ENCODE data around the gene LHPP. TPM values are rescaled to one million over a fixed set of nuclear protein-coding genes. Genes with fewer than 3 reads are reported as not detected.

The LHPP gene
- total RNA-seq, 1 donor from 2014 or later, result 4.2 TPM

DNA sequence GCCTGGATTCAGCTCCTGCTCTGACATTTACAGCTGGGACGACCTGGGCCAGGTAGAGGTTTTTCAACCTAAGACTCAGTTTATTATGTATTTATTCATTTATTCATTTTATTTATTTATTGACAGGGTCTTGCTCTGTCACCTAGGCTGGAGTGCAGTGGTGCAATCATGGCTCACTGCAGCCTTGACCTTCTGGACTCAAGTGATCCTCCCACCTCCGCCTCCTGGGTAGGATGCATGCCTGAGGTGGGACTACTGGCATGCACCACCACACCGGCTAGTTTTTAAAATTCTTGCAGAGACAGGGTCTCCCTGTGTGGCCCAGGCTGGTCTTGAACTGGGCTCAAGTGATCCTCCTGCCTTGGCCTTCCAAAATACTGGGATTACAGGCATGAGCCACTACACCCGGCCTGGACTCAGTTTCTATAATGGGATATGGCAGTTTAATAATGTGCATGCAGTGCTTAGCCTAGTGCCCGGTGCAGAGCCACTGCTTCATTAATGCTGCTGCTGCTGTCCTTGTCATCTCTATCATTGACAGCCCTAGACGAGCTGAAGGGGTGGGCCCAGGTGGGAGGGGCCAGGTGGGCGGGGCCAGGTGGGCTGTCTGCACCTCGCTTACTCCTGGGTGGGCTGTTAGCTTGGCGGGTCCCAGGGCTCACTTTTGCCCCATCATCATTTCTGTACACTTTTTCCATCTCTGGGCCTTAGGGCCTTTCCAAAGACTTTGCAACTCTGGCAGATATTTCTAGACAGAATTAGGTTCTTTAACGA lies 92.6 kb downstream of the LHPP start:
- Mint-ChIP-seq H3K27ac (ENCODE audit: unreplicated experiment) (no peak overlapping the region), H3K9me3 (ENCODE audit: unreplicated experiment) (no peaks in the 10 kb centered on the region), H3K36me3 (ENCODE audit: low read depth, unreplicated experiment) (no peaks in the 10 kb centered on the region), H3K27me3 (ENCODE audit: unreplicated experiment) (peaks cover 1% of the 10 kb centered on the region), H3K4me1 (ENCODE audit: unreplicated experiment) (no peaks in the 10 kb centered on the region), H3K4me3 (ENCODE audit: unreplicated experiment) (no peak overlapping the region)
- TF ChIP-seq, protein P1, sequence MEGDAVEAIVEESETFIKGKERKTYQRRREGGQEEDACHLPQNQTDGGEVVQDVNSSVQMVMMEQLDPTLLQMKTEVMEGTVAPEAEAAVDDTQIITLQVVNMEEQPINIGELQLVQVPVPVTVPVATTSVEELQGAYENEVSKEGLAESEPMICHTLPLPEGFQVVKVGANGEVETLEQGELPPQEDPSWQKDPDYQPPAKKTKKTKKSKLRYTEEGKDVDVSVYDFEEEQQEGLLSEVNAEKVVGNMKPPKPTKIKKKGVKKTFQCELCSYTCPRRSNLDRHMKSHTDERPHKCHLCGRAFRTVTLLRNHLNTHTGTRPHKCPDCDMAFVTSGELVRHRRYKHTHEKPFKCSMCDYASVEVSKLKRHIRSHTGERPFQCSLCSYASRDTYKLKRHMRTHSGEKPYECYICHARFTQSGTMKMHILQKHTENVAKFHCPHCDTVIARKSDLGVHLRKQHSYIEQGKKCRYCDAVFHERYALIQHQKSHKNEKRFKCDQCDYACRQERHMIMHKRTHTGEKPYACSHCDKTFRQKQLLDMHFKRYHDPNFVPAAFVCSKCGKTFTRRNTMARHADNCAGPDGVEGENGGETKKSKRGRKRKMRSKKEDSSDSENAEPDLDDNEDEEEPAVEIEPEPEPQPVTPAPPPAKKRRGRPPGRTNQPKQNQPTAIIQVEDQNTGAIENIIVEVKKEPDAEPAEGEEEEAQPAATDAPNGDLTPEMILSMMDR (IDR thresholded peaks at IDR 0.05; ENCODE audit: unreplicated experiment), result no peak
- DNase-seq (ENCODE audit: low spot score), result no peak

GRCh38 chr10:124557167-124557566 lies 95.5 kb downstream of the LHPP start:
- Mint-ChIP-seq H3K27me3 (ENCODE audit: unreplicated experiment) (peaks cover 3% of the 10 kb centered on the region), H3K36me3 (ENCODE audit: low read depth, unreplicated experiment) (no peaks in the 10 kb centered on the region), H3K27ac (ENCODE audit: unreplicated experiment) (no peak overlapping the region), H3K4me3 (ENCODE audit: unreplicated experiment) (no peak overlapping the region), H3K4me1 (ENCODE audit: unreplicated experiment) (no peaks in the 10 kb centered on the region), H3K9me3 (ENCODE audit: unreplicated experiment) (no peaks in the 10 kb centered on the region)
- no peak for DNase-seq (ENCODE audit: low spot score)
- TF ChIP-seq, protein P1 (IDR thresholded peaks at IDR 0.05; ENCODE audit: unreplicated experiment), result no peak

GRCh38 chr10:124557648-124558338 lies 96.2 kb downstream of the LHPP start:
- Mint-ChIP-seq H3K9me3 (ENCODE audit: unreplicated experiment) (no peaks in the 10 kb centered on the region), H3K36me3 (ENCODE audit: low read depth, unreplicated experiment) (no peaks in the 10 kb centered on the region), H3K27me3 (ENCODE audit: unreplicated experiment) (peaks cover 3% of the 10 kb centered on the region), H3K27ac (ENCODE audit: unreplicated experiment) (no peak overlapping the region), H3K4me1 (ENCODE audit: unreplicated experiment) (no peaks in the 10 kb centered on the region), H3K4me3 (ENCODE audit: unreplicated experiment) (no peak overlapping the region)
- TF ChIP-seq, protein P1 (IDR thresholded peaks at IDR 0.05; ENCODE audit: unreplicated experiment), result no peak
- no peak for DNase-seq (ENCODE audit: low spot score)

DNA sequence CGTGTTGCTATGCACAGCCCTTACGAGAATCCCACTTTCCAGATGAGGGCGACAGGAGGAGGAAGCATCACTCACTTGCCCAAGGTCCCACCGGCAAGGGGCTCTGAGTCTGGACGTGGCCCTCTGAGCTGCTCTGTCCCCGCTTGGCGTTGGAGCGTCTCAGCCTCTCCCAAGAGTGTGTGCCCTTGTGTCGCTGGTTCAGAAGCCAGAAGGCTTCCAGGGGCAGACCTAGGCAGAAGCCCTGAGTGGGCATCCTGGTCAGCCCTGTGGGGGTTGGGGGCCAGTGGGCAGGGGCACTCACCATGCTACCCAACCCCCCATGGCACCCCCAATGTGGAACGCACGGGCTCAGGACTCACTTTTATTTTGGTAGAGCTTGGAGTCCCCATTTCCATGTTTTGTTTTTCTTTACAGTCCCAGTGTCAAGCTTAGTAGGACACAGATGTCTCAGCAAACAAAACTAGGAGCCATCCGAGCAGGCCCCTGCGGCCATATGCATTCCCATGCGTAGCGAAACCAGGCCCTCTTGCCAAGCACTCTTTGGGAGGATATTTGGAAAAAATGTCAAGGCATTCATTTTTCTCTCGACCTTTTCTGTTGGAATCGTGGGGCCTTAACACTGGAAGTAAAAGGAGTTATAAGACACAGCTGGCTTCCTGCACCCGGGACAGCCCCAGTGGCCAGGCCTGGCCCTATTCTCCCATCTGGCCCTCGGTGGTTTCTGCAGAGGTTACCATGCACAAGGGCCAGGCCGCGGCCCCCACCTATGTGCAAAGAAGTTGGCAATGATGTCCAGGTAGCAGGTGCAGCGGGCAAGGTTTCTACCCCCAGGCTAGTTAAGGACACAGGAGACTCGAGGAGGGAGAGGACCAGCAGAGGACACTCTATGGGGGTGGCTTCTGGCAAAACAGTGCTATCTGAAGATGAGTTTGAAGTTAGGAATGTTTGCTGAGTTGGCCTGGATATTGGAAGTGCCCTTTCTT lies 97.0 kb downstream of the LHPP start:
- no peak for DNase-seq (ENCODE audit: low spot score)

More for the DNA sequence above, 97.0 kb downstream of the LHPP start:
- H3K27ac Mint-ChIP-seq (ENCODE audit: unreplicated experiment), result no peak overlapping the region
- H3K4me3 Mint-ChIP-seq (ENCODE audit: unreplicated experiment), result no peak overlapping the region
- no peaks in the 10 kb centered on the region for H3K9me3 Mint-ChIP-seq (ENCODE audit: unreplicated experiment)
- TF ChIP-seq, protein P1 (IDR thresholded peaks at IDR 0.05; ENCODE audit: unreplicated experiment), result no peak
- H3K4me1 Mint-ChIP-seq (ENCODE audit: unreplicated experiment), result no peaks in the 10 kb centered on the region
- H3K36me3 Mint-ChIP-seq (ENCODE audit: low read depth, unreplicated experiment), result no peaks in the 10 kb centered on the region
- H3K27me3 Mint-ChIP-seq (ENCODE audit: unreplicated experiment), result peaks cover 3% of the 10 kb centered on the region

Data from endothelial cell (in vitro differentiated cells).